Suprapubic skin (tissue), 4 donors: ENCODE measurements around the gene ENTREP3. TPM values are rescaled to one million over a fixed set of nuclear protein-coding genes. Genes with fewer than 3 reads are reported as not detected.

Source experiments
- DNase-seq, 2 donors: peaks; one replicate each; pipeline ENCODE4 v3.0.0-alpha.2; 2019; ENCODE audit warnings: low spot score in 2 of 2
- H3K27ac ChIP-seq: fragments of 200-600 bp; sonication (generic); one replicate; pipeline ENCODE4 v1.5.1; 2019
- H3K27me3 ChIP-seq: fragments of 200-600 bp; sonication (generic); one replicate; pipeline ENCODE4 v1.5.1; 2019
- H3K36me3 ChIP-seq: fragments of 200-600 bp; sonication (generic); one replicate; pipeline ENCODE4 v1.5.1; 2019
- H3K4me1 ChIP-seq: fragments of 200-600 bp; sonication (generic); one replicate; pipeline ENCODE4 v1.5.1; 2019
- H3K4me3 ChIP-seq: fragments of 200-600 bp; sonication (generic); one replicate; pipeline ENCODE4 v1.5.1; 2019; ENCODE audit warnings: mild to moderate bottlenecking
- H3K9me3 ChIP-seq: fragments of 200-600 bp; sonication (generic); one replicate; pipeline ENCODE4 v1.5.1; 2019
- CTCF ChIP-seq, 2 donors: fragments of 200-600 bp in 1 of 2; fragments of 450-650 bp in 1 of 2; sonication (generic) in 1 of 2; IDR thresholded peaks; one replicate each; pipeline ENCODE4 v1.5.1; 2016 to 2019; ENCODE audit warnings: antibody characterized with exemption in 2 of 2, mild to moderate bottlenecking in 1 of 2, moderate library complexity in 1 of 2
- EP300 ChIP-seq: sonication (generic); formaldehyde crosslinking; IDR thresholded peaks from one replicate; pipeline ENCODE4 v1.6.1; 2017; ENCODE audit warnings: antibody characterized with exemption
- POLR2A ChIP-seq, 2 donors: fragments of 450-650 bp; IDR thresholded peaks; one replicate each; pipeline ENCODE4 v1.6.1; 2017; ENCODE audit warnings: antibody characterized with exemption in 2 of 2, mild to moderate bottlenecking in 2 of 2, moderate library complexity in 2 of 2
- POLR2AphosphoS5 ChIP-seq, 3 donors: sonication (generic); formaldehyde crosslinking; IDR thresholded peaks; one replicate each; pipeline ENCODE4 v1.6.1; 2017; ENCODE audit warnings: antibody characterized with exemption in 3 of 3
- WGBS: methylation state at CpG from one replicate; pipeline ENCODE4 v1.1.5; 2018; 5-methylcytosine and 5-hydroxymethylcytosine counted together
- total RNA-seq, 4 donors: library from RNA; depleted of rRNA; stranded (reverse); fragments of >200 nt; gene quantifications; one replicate each; pipeline ENCODE4 v1.1.0, GENCODE V29; 2016

Gene ENTREP3
- total RNA-seq, 4 donors from 2014 or later = 23.6 to 32.1 (median 25.7) TPM

GRCh38 chr1:155205969-155206593 lies 49.2 kb downstream of the ENTREP3 start:
- TF ChIP-seq POLR2AphosphoS5 (IDR thresholded peaks at IDR 0.05) (no peak), EP300 (no peak), POLR2A (IDR thresholded peaks at IDR 0.05) (no peak), CTCF (IDR thresholded peaks at IDR 0.05) (no peak)
- Histone ChIP-seq H3K27ac (no peak overlapping the region), H3K36me3 (no peaks in the 10 kb centered on the region), H3K9me3 (no peaks in the 10 kb centered on the region), H3K27me3 (no peaks in the 10 kb centered on the region), H3K4me1 (peaks cover 33% of the 10 kb centered on the region), H3K4me3 (no peak overlapping the region)
- no peak for DNase-seq
- WGBS = 74% methylated on average over 5 of the region's 9 CpGs

GRCh38 chr1:155205035-155205434 lies 50.2 kb downstream of the ENTREP3 start:
- 85% methylated on average over 14 of the region's 14 CpGs for WGBS
- no peak for DNase-seq

GRCh38 chr1:155202731-155203515 lies 52.4 kb downstream of the ENTREP3 start:
- H3K27ac ChIP-seq = no peak overlapping the region
- H3K4me3 ChIP-seq = no peak overlapping the region
- no peak for DNase-seq
- WGBS = 92% methylated on average over 18 of the region's 19 CpGs
- no peak for TF ChIP-seq EP300
- no peak for TF ChIP-seq POLR2AphosphoS5 (IDR thresholded peaks at IDR 0.05)
- no peaks in the 10 kb centered on the region for H3K9me3 ChIP-seq
- no peaks in the 10 kb centered on the region for H3K27me3 ChIP-seq
- peaks cover 16% of the 10 kb centered on the region for H3K4me1 ChIP-seq
- H3K36me3 ChIP-seq = peaks cover 19% of the 10 kb centered on the region

More at GRCh38 chr1:155205035-155205434, 50.2 kb downstream of the ENTREP3 start:
- H3K27ac ChIP-seq = no peak overlapping the region
- TF ChIP-seq CTCF (IDR thresholded peaks at IDR 0.05) (no peak), EP300 (no peak), POLR2A (IDR thresholded peaks at IDR 0.05) (no peak), POLR2AphosphoS5 (IDR thresholded peaks at IDR 0.05) (no peak)
- no peaks in the 10 kb centered on the region for H3K27me3 ChIP-seq
- H3K9me3 ChIP-seq = no peaks in the 10 kb centered on the region
- H3K36me3 ChIP-seq = peaks cover 10% of the 10 kb centered on the region
- peaks cover 31% of the 10 kb centered on the region for H3K4me1 ChIP-seq
- no peak overlapping the region for H3K4me3 ChIP-seq

GRCh38 chr1:155202198-155202597 lies 53.1 kb downstream of the ENTREP3 start:
- no peak for DNase-seq
- Histone ChIP-seq H3K36me3 (peaks cover 20% of the 10 kb centered on the region), H3K27me3 (no peaks in the 10 kb centered on the region), H3K4me1 (peaks cover 9% of the 10 kb centered on the region), H3K4me3 (no peak overlapping the region), H3K9me3 (no peaks in the 10 kb centered on the region), H3K27ac (no peak overlapping the region)
- WGBS = 85% methylated on average over 7 of the region's 7 CpGs
- TF ChIP-seq CTCF (IDR thresholded peaks at IDR 0.05) (no peak), POLR2A (IDR thresholded peaks at IDR 0.05) (no peak), EP300 (no peak), POLR2AphosphoS5 (IDR thresholded peaks at IDR 0.05) (no peak)

- H3K9me3 ChIP-seq = no peaks in the 10 kb centered on the region
- TF ChIP-seq POLR2AphosphoS5 (IDR thresholded peaks at IDR 0.05) (no peak), EP300 (no peak), CTCF (IDR thresholded peaks at IDR 0.05) (no peak), POLR2A (IDR thresholded peaks at IDR 0.05) (no peak)
- peaks cover under 1% of the 10 kb centered on the region for H3K4me1 ChIP-seq
- peaks cover 20% of the 10 kb centered on the region for H3K36me3 ChIP-seq
- no peak for DNase-seq
- no peak overlapping the region for H3K27ac ChIP-seq
- WGBS = 94% methylated on average over 5 of the region's 5 CpGs
- H3K4me3 ChIP-seq = no peak overlapping the region
- H3K27me3 ChIP-seq = no peaks in the 10 kb centered on the region
Measured at GRCh38 chr1:155200920-155201319, 54.4 kb downstream of the ENTREP3 start.
